HEK293T (cell line): ENCODE measurements around the gene FAM9A.
"Not testable (repeated sequence)": the region's sequence is repeated elsewhere in the genome, so short reads cannot be mapped to it uniquely, and the experiment has no call there.

ENCODE experiments used
- CTCF ChIA-PET: fragments of 350-600 bp; formaldehyde crosslinking; extraction: SDS; loops from one replicate; lab custom pipeline; 2021; ENCODE audit warnings: antibody characterized with exemption, inconsistent platforms; lab: Yijun Ruan, JAX
- POLR2A ChIA-PET: fragments of 350-600 bp; formaldehyde crosslinking; extraction: SDS; loops from one replicate; lab custom pipeline; 2020; ENCODE audit warnings: antibody characterized with exemption, inconsistent platforms; lab: Yijun Ruan, JAX
- DNase-seq: peaks from one replicate; pipeline ENCODE4 v3.0.0; 2012; ENCODE audit warnings: mixed read lengths; ENCODE audit errors: extremely low spot score
- ARNT ChIP-seq: fragments of 450-650 bp; IDR thresholded peaks from 2 replicates; pipeline ENCODE4 v1.6.1; 2017; ENCODE audit warnings: mild to moderate bottlenecking
- BHLHE40 ChIP-seq: fragments of 450-650 bp; IDR thresholded peaks from 2 replicates; pipeline ENCODE4 v1.6.1; 2016; ENCODE audit warnings: mild to moderate bottlenecking, moderate library complexity, borderline replicate concordance
- CTBP1 ChIP-seq: fragments of 450-650 bp; IDR thresholded peaks from 2 replicates; pipeline ENCODE4 v1.6.1; 2016; ENCODE audit warnings: borderline replicate concordance
- ELF4 ChIP-seq: fragments of 450-650 bp; IDR thresholded peaks from 2 replicates; pipeline ENCODE4 v1.6.1; 2017; ENCODE audit warnings: antibody characterized with exemption
- FOXA1 ChIP-seq: fragments of 450-650 bp; IDR thresholded peaks from 2 replicates; pipeline ENCODE4 v1.6.1; 2016; ENCODE audit warnings: mild to moderate bottlenecking
- FOXK2 ChIP-seq: fragments of 450-650 bp; IDR thresholded peaks from 2 replicates; pipeline ENCODE4 v1.6.1; 2016; ENCODE audit warnings: mild to moderate bottlenecking
- FOXM1 ChIP-seq: fragments of 450-650 bp; IDR thresholded peaks from 2 replicates; pipeline ENCODE4 v1.6.1; 2017; ENCODE audit warnings: mild to moderate bottlenecking, borderline replicate concordance
- HDGF ChIP-seq: fragments of 450-650 bp; IDR thresholded peaks from 2 replicates; pipeline ENCODE4 v1.6.1; 2017; ENCODE audit warnings: antibody characterized with exemption, borderline replicate concordance
- L3MBTL2 ChIP-seq: fragments of 450-650 bp; conservative IDR thresholded peaks from 2 replicates; pipeline ENCODE4 v1.6.1; 2016; ENCODE audit warnings: mild to moderate bottlenecking
- LEF1 ChIP-seq: fragments of 450-650 bp; IDR thresholded peaks from 2 replicates; pipeline ENCODE4 v1.6.1; 2017; ENCODE audit warnings: mild to moderate bottlenecking, borderline replicate concordance
- NFRKB ChIP-seq: fragments of 450-650 bp; IDR thresholded peaks from 2 replicates; pipeline ENCODE4 v1.6.1; 2016; ENCODE audit warnings: mild to moderate bottlenecking, moderate library complexity
- PKNOX1 ChIP-seq: fragments of 450-650 bp; IDR thresholded peaks from 2 replicates; pipeline ENCODE4 v1.6.1; 2016
- SP1 ChIP-seq: fragments of 450-650 bp; IDR thresholded peaks from 2 replicates; pipeline ENCODE4 v1.6.1; 2017
- SUZ12 ChIP-seq: fragments of 450-650 bp; IDR thresholded peaks from 2 replicates; pipeline ENCODE4 v1.6.1; 2016; ENCODE audit warnings: mild to moderate bottlenecking
- TARDBP ChIP-seq: fragments of 450-650 bp; IDR thresholded peaks from 2 replicates; pipeline ENCODE4 v1.6.1; 2016
- ZNF384 ChIP-seq: fragments of 450-650 bp; IDR thresholded peaks from 2 replicates; pipeline ENCODE4 v1.6.1; 2016

FAM9A gene

GRCh38 chrX:8805046-8805445, 3.9 kb upstream of the FAM9A start:
- ChIA-PET POLR2A (no interaction called here), CTCF (no interaction called here)
- TF ChIP-seq L3MBTL2, result no peak
- no peak for TF ChIP-seq FOXK2
- TF ChIP-seq LEF1, result no peak
- TF ChIP-seq NFRKB, result no peak
- TF ChIP-seq SP1, result no peak
- TF ChIP-seq SUZ12, result no peak
- no peak for TF ChIP-seq BHLHE40
- no peak for DNase-seq

GRCh38 chrX:8803326-8803725, 2.1 kb upstream of the FAM9A start:
- TF ChIP-seq SUZ12, result no peak
- no peak for TF ChIP-seq ELF4
- CTCF ChIA-PET, result no interaction called here
- POLR2A ChIA-PET, result no interaction called here
- DNase-seq, result no peak

GRCh38 chrX:8800351-8800750, 832 bp downstream of the FAM9A start:
- DNase-seq, CTCF ChIA-PET, POLR2A ChIA-PET: not testable (repeated sequence)

GRCh38 chrX:8799281-8799680, 1.9 kb downstream of the FAM9A start:
- POLR2A ChIA-PET, CTCF ChIA-PET, DNase-seq: not testable (repeated sequence)

GRCh38 chrX:8798702-8799101, 2.5 kb downstream of the FAM9A start:
- POLR2A ChIA-PET, DNase-seq, CTCF ChIA-PET: not testable (repeated sequence)

- DNase-seq, CTCF ChIA-PET, POLR2A ChIA-PET: not testable (repeated sequence)
These were observed 14.1 kb downstream of the FAM9A start for GRCh38 chrX:8787119-8787518.

- no peak for TF ChIP-seq CTBP1
- TF ChIP-seq NFRKB, result no peak
- TF ChIP-seq SUZ12, result no peak
- no peak for TF ChIP-seq FOXM1
- no peak for TF ChIP-seq TARDBP
- no peak for TF ChIP-seq PKNOX1
- TF ChIP-seq SP1, result no peak
- TF ChIP-seq HDGF, result no peak
- TF ChIP-seq FOXA1, result no peak
- no peak for TF ChIP-seq BHLHE40
- no peak for TF ChIP-seq ELF4
- TF ChIP-seq FOXK2, result no peak
- TF ChIP-seq LEF1, result no peak
- TF ChIP-seq L3MBTL2, result no peak
- TF ChIP-seq ARNT, result no peak
- no peak for TF ChIP-seq ZNF384
- CTCF ChIA-PET, result no interaction called here
- POLR2A ChIA-PET, result no interaction called here
- DNase-seq, result no peak
These were observed 17.0 kb downstream of the FAM9A start for GRCh38 chrX:8784162-8784561.

- TF ChIP-seq BHLHE40, result no peak
- no peak for TF ChIP-seq HDGF
- TF ChIP-seq PKNOX1, result no peak
- no peak for TF ChIP-seq FOXM1
- TF ChIP-seq SUZ12, result no peak
- TF ChIP-seq ELF4, result no peak
- TF ChIP-seq LEF1, result no peak
- CTCF ChIA-PET, result no interaction called here
- POLR2A ChIA-PET, result no interaction called here
- no peak for DNase-seq
These were observed 17.5 kb downstream of the FAM9A start for GRCh38 chrX:8783714-8784098.

GRCh38 chrX:8783097-8783713, 18.0 kb downstream of the FAM9A start:
- TF ChIP-seq NFRKB (no peak), ELF4 (no peak), FOXA1 (no peak), FOXM1 (no peak), ZNF384 (no peak), SP1 (no peak), SUZ12 (no peak), TARDBP (no peak), LEF1 (no peak), PKNOX1 (no peak), HDGF (no peak), BHLHE40 (no peak), L3MBTL2 (no peak), ARNT (no peak)
- ChIA-PET CTCF (no interaction called here), POLR2A (no interaction called here)
- DNase-seq, result peak; percentile 34
